Activated T-helper 2 cell treated with anti-CD3 and anti-CD28 coated beads, Interferon-gamma antibody, Interleukin-2, Interleukin-4, amounts not matched to agents 10 μg/mL and 5 μg/mL and 100 μg/mL, durations not matched to agents 14 hours and 24 hours and 36 hours (primary cell): ENCODE results near the gene DNER. TPM values are rescaled to one million over a fixed set of nuclear protein-coding genes. Genes with fewer than 3 reads are reported as not detected.
"Not testable (repeated sequence)": the region's sequence is repeated elsewhere in the genome, so short reads cannot be mapped to it uniquely, and the experiment has no call there.

Experiments used
- DNase-seq: peaks from one replicate; pipeline ENCODE4 v3.0.0; 2021; ENCODE audit warnings: low spot score
- H3K27ac Mint-ChIP-seq: one replicate; pipeline ENCODE4 v1.8.0; 2021; ENCODE audit warnings: mixed read lengths
- H3K27me3 Mint-ChIP-seq: one replicate; pipeline ENCODE4 v1.8.0; 2021; ENCODE audit warnings: low read depth, mixed read lengths
- H3K36me3 Mint-ChIP-seq: one replicate; pipeline ENCODE4 v1.8.0; 2021; ENCODE audit warnings: low read depth, mixed read lengths
- H3K4me1 Mint-ChIP-seq: one replicate; pipeline ENCODE4 v1.8.0; 2021; ENCODE audit warnings: low read depth, mixed read lengths
- H3K4me3 Mint-ChIP-seq: one replicate; pipeline ENCODE4 v1.8.0; 2021; ENCODE audit warnings: low read depth, mild to moderate bottlenecking, moderate library complexity, mixed read lengths
- H3K9me3 Mint-ChIP-seq: one replicate; pipeline ENCODE4 v1.8.0; 2021; ENCODE audit warnings: mixed read lengths
- intact Hi-C: fragments of 100-400 bp; cut with micrococcal nuclease; formaldehyde crosslinking; loops from one replicate; pipeline ENCODE4 v1.15.1; 2023
- total RNA-seq: library from RNA; stranded (reverse); gene quantifications from 2 replicates; pipeline ENCODE4 v1.2.3, GENCODE V29; 2022

Gene DNER
- total RNA-seq, 1 donor from 2014 or later = not detected

DNA sequence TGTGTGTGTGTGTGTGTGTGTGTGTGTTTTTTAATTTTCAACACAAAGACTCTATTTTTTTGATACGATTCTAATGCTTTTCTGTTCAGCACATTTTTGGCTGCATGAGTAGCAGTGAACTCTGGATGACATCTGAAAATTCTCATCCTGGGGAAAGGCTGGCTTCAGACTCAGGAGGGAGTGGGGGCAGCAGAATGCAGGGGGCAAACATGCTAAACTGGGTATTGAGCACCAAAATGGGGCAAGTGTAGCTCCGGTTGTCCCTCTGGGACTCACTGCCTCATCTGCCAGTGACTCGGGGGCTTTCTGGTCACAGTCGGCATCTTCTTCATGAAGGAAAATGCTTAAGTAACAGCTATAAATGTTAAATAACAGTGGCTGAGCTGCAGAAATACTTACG is 326.5 kb downstream of the DNER start:
- Mint-ChIP-seq H3K36me3 (no peaks in the 10 kb centered on the region), H3K27me3 (no peaks in the 10 kb centered on the region), H3K4me3 (no peak overlapping the region), H3K4me1 (no peaks in the 10 kb centered on the region), H3K9me3 (peaks cover 23% of the 10 kb centered on the region), H3K27ac (no peak overlapping the region)
- intact Hi-C loops = no loop called here
- no peak for DNase-seq

DNA sequence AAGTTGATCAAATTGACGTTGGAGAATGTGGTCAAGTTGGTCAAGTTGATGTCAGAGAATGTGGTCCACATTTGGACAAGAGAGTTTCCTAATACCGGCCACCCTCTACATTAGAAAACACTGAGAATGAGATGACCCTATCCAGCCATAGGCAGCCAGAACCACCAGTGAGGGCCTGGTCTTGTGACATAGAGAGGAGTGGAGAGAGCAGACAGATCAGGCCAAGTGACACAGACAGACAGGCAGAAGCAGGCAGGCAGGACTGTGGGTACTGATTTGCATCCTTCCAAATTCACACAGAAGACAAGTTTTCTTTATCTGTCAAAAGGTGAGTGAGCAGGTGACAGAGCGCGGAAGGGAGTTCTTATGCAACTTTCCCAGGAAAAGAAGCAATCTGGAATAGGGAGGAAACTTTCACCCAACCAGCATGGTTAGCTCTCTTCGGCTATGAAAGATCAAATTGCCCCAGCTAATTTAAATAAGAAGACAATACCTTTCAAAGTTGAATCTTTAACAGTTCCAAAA is 334.2 kb downstream of the DNER start:
- no peaks in the 10 kb centered on the region for H3K36me3 Mint-ChIP-seq
- no peaks in the 10 kb centered on the region for H3K4me1 Mint-ChIP-seq
- H3K9me3 Mint-ChIP-seq = peaks cover 7% of the 10 kb centered on the region
- intact Hi-C loops = no loop called here
- H3K27ac Mint-ChIP-seq = no peak overlapping the region
- H3K27me3 Mint-ChIP-seq = no peaks in the 10 kb centered on the region
- no peak for DNase-seq
- no peak overlapping the region for H3K4me3 Mint-ChIP-seq

DNA sequence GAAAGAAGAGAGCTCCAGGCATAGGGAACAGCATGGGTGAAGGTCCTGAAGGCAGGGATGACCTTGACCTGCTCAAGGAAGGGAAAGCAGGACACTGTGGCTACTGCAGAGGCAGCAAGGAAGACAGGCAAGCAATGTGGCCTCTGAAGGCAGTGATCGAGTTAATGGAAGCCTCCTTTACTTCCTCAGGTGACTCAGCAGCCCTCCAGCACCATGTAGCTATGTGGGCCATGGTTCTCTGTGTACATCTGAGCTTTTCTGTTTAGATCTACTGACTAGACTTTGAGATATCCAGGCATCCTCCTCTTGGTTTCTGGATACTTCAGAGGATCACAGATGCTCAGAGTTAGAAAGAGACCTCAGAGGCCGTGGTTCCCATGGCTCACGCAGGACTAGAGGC is 336.0 kb downstream of the DNER start:
- Mint-ChIP-seq H3K4me1 (no peaks in the 10 kb centered on the region), H3K4me3 (no peak overlapping the region), H3K9me3 (peaks cover 5% of the 10 kb centered on the region), H3K36me3 (no peaks in the 10 kb centered on the region), H3K27me3 (no peaks in the 10 kb centered on the region), H3K27ac (no peak overlapping the region)
- no peak for DNase-seq
- intact Hi-C loops = no loop called here

DNA sequence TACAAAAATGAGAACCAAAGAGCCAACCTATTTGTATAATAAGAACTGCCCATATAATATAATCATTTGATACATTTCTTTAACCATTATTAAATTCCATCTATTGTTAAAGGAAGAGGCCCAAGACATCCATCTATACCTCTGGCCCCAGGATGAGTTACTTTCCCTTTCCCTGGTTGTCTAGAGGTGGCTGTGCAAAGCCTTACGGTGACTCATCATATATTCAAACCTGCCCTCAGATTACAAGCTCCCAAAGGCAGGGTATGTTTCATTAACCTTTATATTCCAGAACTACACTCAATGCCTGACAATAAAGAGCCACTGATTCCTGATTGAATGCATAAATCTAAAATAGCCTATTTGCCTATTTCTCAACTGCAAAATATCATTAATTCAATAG is 337.5 kb downstream of the DNER start:
- no peak for DNase-seq
- Mint-ChIP-seq H3K27ac (no peak overlapping the region), H3K36me3 (no peaks in the 10 kb centered on the region), H3K27me3 (no peaks in the 10 kb centered on the region), H3K4me3 (no peak overlapping the region), H3K9me3 (no peaks in the 10 kb centered on the region), H3K4me1 (no peaks in the 10 kb centered on the region)
- intact Hi-C loops = no loop called here

DNA sequence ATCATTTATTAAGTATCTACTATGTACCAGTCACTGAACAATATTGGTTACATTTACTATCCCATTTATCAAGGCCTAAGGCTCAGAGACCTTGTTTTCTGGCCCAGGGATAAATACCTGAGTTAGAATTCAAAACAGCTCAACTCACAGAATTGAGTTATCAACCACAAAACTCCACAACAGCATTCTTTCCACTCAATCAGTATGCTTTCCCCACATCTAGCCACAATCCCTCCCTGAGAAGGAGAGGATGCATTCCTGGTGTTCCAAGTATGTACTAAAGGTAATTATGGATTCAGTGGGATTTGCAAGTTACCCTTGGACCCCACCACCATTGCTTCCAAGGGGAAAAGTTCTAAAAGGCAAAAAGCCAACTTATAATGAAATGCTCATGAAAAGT is 339.1 kb downstream of the DNER start:
- no peak overlapping the region for H3K27ac Mint-ChIP-seq
- no peaks in the 10 kb centered on the region for H3K4me1 Mint-ChIP-seq
- no peaks in the 10 kb centered on the region for H3K36me3 Mint-ChIP-seq
- DNase-seq = no peak
- no peak overlapping the region for H3K4me3 Mint-ChIP-seq
- H3K9me3 Mint-ChIP-seq = no peaks in the 10 kb centered on the region
- H3K27me3 Mint-ChIP-seq = no peaks in the 10 kb centered on the region
- intact Hi-C loops = no loop called here

DNA sequence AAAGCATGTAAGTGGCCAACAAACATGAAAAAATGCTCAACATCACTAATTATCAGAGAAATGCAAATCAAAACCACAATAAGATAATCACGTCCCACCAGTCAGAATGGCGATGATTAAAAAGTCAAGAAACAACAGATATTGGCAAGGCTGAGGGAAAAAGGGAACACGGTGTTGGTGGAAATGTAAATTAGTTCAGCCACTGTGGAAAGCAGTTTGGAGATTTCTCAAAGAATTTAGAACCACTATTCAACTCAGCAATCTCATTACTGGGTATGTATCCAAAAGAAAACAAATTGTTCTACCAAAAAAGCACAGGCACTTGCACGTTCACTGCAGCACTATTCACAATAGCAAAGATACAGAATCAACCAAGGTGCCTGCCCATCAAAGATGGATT is 341.0 kb downstream of the DNER start:
- H3K27me3 Mint-ChIP-seq, H3K27ac Mint-ChIP-seq, DNase-seq, intact Hi-C loops, H3K4me1 Mint-ChIP-seq, H3K4me3 Mint-ChIP-seq, H3K9me3 Mint-ChIP-seq, H3K36me3 Mint-ChIP-seq: not testable (repeated sequence)

DNA sequence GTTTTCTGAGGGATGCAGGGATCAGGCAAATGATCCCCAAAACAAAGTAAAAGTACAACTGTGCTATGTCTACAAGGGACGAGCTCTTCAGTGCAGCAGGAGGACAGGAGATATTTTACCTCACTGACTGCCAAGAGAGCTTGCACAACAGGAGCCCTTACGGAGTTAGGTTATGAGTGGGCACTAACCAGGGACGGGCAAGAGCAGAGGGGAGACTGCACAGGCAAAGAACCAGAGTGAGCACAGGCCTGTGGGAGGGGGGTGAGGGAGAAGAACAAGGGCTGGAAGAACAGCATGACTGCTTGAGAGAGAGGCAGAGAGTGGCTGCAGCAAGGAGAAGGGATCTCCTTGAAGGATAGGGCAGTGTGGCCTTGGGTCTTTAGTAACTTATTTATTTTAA is 342.1 kb downstream of the DNER start:
- no peak for DNase-seq

DNA sequence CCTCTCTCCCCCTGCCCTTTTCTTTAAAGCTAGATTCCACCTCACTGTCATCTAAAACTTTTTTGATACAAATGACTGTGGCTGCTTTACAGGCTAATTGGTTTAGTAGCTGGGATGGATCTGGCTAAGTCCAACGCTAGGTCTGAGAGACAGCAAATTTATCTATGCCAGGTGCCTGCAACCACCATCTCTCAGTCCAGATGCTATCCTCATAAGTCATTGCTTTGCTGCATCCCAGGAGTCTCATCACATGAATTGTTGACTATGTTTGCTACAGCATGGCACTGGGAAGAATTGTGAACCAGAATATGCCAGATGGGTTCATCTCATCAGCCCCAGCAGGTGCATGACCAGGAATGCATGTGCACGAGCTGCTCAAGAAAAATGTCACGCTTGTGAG is 343.3 kb downstream of the DNER start:
- Mint-ChIP-seq H3K27me3 (no peaks in the 10 kb centered on the region), H3K9me3 (no peaks in the 10 kb centered on the region), H3K4me1 (no peaks in the 10 kb centered on the region), H3K4me3 (no peak overlapping the region), H3K27ac (no peak overlapping the region), H3K36me3 (no peaks in the 10 kb centered on the region)
- intact Hi-C loops = no loop called here
- DNase-seq = no peak

More for the DNA sequence above, 342.1 kb downstream of the DNER start:
- no peaks in the 10 kb centered on the region for H3K9me3 Mint-ChIP-seq
- no peak overlapping the region for H3K4me3 Mint-ChIP-seq
- no peaks in the 10 kb centered on the region for H3K4me1 Mint-ChIP-seq
- no peaks in the 10 kb centered on the region for H3K36me3 Mint-ChIP-seq
- intact Hi-C loops = no loop called here
- no peaks in the 10 kb centered on the region for H3K27me3 Mint-ChIP-seq
- no peak overlapping the region for H3K27ac Mint-ChIP-seq

DNA sequence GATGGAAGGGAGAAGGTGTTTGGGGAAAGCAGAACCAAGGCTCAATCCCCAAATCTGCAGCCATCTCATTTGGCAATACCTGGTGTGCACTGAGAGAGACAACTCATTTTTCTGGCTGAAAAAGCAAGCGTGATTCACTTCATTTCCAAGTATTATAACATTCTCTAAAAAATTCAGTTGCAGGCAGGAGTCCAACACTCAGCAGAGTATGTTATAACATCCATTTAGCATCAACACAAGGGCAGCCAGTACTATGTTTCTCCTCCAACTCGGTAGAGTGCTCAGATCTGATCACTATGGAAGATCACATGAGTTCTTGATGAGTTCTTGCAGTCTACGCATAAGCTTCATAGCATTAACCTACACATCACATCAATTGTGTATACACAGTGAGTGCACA is 343.8 kb downstream of the DNER start:
- Mint-ChIP-seq H3K27me3 (no peaks in the 10 kb centered on the region), H3K36me3 (no peaks in the 10 kb centered on the region), H3K9me3 (no peaks in the 10 kb centered on the region), H3K4me1 (no peaks in the 10 kb centered on the region), H3K27ac (no peak overlapping the region), H3K4me3 (no peak overlapping the region)
- intact Hi-C loops = no loop called here
- no peak for DNase-seq

DNA sequence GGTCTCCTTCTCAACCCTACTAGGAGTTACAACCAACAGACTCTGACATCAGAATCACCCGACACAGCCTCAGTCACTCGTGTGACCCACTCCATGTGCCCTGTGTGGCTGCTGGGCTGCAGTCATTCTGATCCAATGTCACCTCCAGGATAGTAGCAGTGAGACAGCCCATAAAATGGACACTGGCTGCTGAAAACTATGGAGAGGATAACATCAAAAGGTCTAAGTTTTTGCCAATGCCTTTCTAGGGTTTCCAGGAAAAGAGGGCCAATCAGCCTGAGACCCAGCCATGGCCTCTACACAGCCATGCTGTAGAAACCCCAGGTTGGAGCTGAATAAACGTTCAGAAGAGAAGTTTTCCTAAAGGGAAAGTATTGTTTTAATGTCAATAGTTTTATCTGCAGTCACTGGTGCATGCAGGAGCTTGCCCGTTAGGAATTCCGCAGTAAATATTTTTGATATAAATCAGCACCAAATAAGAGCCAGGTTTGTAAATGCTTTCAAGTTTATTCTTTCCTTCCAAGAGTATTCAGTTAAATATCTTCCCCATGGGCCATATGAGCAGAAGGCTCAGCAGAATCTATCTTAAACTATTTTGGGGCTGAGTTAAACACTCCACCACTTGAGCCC is 351.1 kb downstream of the DNER start:
- H3K4me3 Mint-ChIP-seq = no peak overlapping the region
- H3K27me3 Mint-ChIP-seq = no peaks in the 10 kb centered on the region
- H3K27ac Mint-ChIP-seq = no peak overlapping the region
- H3K9me3 Mint-ChIP-seq = no peaks in the 10 kb centered on the region
- no peaks in the 10 kb centered on the region for H3K4me1 Mint-ChIP-seq
- intact Hi-C loops = no loop called here
- DNase-seq = no peak
- H3K36me3 Mint-ChIP-seq = no peaks in the 10 kb centered on the region

DNA sequence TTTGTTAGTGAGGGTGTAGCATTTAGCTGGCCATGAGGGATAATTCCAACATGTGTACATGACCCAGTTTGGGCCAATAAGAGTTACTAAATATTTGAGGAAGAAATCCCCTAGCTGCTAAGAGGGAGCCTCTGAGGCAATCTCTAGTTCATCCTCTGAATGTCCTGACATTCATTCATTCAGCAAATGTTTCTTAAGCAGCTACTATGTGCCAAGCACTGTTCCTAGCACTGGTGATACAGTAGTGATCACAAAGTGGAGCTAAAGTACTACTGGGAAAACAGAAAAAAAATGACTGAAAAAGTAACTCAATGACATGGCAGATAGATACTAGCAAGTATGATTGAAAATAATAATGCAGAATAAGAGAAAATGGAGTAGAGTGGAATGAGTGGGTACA is 363.5 kb downstream of the DNER start:
- intact Hi-C loops = no loop called here
- no peak for DNase-seq
- Mint-ChIP-seq H3K4me1 (no peaks in the 10 kb centered on the region), H3K27ac (no peak overlapping the region), H3K4me3 (no peak overlapping the region), H3K9me3 (no peaks in the 10 kb centered on the region), H3K36me3 (no peaks in the 10 kb centered on the region), H3K27me3 (no peaks in the 10 kb centered on the region)

DNA sequence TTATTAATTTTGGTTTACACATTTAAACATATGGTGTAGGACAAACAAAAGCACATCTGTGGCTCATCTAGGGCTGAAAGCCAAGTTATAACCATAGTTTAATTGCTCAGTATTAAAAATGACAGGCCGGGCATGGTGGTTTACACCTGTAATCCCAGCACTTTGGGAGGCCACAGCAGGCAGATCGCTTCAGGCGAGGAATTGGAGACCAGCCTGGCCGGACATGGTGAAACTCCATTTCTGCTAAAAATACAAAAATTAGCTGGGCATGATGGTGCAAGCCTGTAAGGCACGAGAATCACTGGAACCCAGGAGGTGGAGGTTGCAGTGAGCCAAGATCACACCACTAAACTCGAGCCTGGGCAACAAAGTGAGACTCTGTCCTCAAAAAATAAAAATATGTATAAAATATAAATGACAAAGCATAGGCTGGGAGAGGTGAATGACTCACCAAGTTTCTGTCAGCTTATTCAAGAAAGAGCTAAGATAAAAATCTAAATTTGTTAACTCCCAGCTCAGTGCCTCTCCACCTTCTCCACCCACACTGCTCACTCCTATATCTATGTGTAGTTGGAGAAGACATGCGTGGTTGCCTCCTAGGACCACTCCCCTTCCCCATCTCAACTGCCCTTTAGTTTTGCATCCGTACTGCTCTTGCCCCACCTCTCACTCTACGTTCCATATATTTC is 364.1 kb downstream of the DNER start:
- no peak overlapping the region for H3K4me3 Mint-ChIP-seq
- H3K9me3 Mint-ChIP-seq = no peaks in the 10 kb centered on the region
- H3K4me1 Mint-ChIP-seq = no peaks in the 10 kb centered on the region
- no peaks in the 10 kb centered on the region for H3K36me3 Mint-ChIP-seq
- no peak for DNase-seq
- no peaks in the 10 kb centered on the region for H3K27me3 Mint-ChIP-seq
- intact Hi-C loops = no loop called here
- no peak overlapping the region for H3K27ac Mint-ChIP-seq

DNA sequence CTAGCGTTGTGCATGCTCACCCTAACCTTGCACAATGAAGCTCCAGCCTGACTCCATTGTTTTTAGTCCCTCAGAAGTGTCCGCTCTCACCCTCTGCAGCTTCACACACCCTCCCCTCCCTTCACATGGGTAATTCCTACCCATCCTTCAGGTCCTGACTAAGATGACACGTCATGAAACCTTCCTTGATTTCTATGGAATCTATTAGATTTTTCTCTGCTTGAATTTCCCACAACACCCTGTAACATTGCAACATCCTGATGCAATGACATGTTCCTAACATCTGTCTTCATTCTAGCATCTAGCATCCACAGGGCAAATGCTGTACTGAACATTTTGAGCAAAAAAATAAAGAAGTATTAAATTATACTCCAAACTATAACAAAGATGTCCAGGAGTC is 366.2 kb downstream of the DNER start:
- Mint-ChIP-seq H3K4me1 (no peaks in the 10 kb centered on the region), H3K27me3 (no peaks in the 10 kb centered on the region), H3K36me3 (no peaks in the 10 kb centered on the region), H3K27ac (no peak overlapping the region), H3K4me3 (no peak overlapping the region), H3K9me3 (no peaks in the 10 kb centered on the region)
- intact Hi-C loops = no loop called here
- no peak for DNase-seq
